Activated T-helper 2 cell treated with anti-CD3 and anti-CD28 coated beads, Interferon-gamma antibody, Interleukin-2, Interleukin-4, amounts not matched to agents 10 μg/mL and 5 μg/mL and 100 μg/mL, durations not matched to agents 14 hours and 24 hours and 36 hours (primary cell): ENCODE results near the gene SPACA9. TPM values are rescaled to one million over a fixed set of nuclear protein-coding genes. Genes with fewer than 3 reads are reported as not detected.

Experiments used
- DNase-seq: peaks from one replicate; pipeline ENCODE4 v3.0.0; 2021; ENCODE audit warnings: low spot score
- H3K27ac Mint-ChIP-seq: one replicate; pipeline ENCODE4 v1.8.0; 2021; ENCODE audit warnings: mixed read lengths
- H3K27me3 Mint-ChIP-seq: one replicate; pipeline ENCODE4 v1.8.0; 2021; ENCODE audit warnings: low read depth, mixed read lengths
- H3K36me3 Mint-ChIP-seq: one replicate; pipeline ENCODE4 v1.8.0; 2021; ENCODE audit warnings: low read depth, mixed read lengths
- H3K4me1 Mint-ChIP-seq: one replicate; pipeline ENCODE4 v1.8.0; 2021; ENCODE audit warnings: low read depth, mixed read lengths
- H3K4me3 Mint-ChIP-seq: one replicate; pipeline ENCODE4 v1.8.0; 2021; ENCODE audit warnings: low read depth, mild to moderate bottlenecking, moderate library complexity, mixed read lengths
- H3K9me3 Mint-ChIP-seq: one replicate; pipeline ENCODE4 v1.8.0; 2021; ENCODE audit warnings: mixed read lengths
- intact Hi-C: fragments of 100-400 bp; cut with micrococcal nuclease; formaldehyde crosslinking; loops from one replicate; pipeline ENCODE4 v1.15.1; 2023
- total RNA-seq: library from RNA; stranded (reverse); gene quantifications from 2 replicates; pipeline ENCODE4 v1.2.3, GENCODE V29; 2022

The SPACA9 gene
- total RNA-seq, 1 donor from 2014 or later = 1.3 TPM

DNA sequence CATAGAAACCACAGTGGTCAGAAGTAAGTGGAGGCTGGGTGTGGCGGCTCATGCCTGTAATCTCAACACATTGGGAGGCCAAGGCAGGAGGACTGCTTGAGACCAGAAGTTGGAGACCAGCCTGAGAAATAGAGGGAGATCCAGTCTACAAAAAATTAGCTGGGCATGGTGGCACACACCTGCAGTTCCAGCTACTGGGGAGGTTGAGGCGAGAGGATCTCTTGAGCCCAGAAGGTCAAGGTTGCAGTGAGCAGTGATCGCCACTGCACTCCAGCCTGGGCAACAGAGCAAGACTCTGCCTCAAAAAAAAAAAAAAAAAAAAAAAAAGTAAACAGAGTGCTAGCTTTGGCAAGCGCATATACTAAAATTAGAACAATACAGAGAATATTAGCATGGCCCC is 25.2 kb upstream of the SPACA9 start:
- Mint-ChIP-seq H3K4me1 (peaks cover 13% of the 10 kb centered on the region), H3K4me3 (no peak overlapping the region), H3K36me3 (no peaks in the 10 kb centered on the region), H3K27ac (no peak overlapping the region), H3K27me3 (no peaks in the 10 kb centered on the region), H3K9me3 (no peaks in the 10 kb centered on the region)
- intact Hi-C loops = no loop called here
- no peak for DNase-seq

DNA sequence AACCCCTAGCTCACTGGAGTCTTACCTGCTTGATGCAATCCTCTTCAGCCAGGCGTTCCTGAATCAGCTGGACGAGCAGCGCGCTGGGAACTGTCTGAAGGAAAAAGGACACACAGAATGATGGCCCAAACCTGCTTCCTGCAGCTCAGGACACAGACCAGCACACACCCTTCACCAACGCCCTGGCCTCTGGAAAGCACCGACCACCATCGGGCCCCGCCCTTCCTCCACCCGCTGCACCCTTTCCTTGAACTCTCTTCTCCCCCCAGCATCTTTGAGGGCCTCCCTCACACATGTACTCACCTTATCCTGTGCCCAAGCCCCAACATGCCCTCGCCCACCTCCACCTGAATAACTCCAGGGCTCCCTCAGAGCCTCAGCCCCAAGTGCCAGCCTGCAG is 23.9 kb upstream of the SPACA9 start:
- H3K27ac Mint-ChIP-seq = no peak overlapping the region
- H3K27me3 Mint-ChIP-seq = no peaks in the 10 kb centered on the region
- no peaks in the 10 kb centered on the region for H3K36me3 Mint-ChIP-seq
- intact Hi-C loops = no loop called here
- H3K4me1 Mint-ChIP-seq = peaks cover 8% of the 10 kb centered on the region
- DNase-seq = no peak
- no peaks in the 10 kb centered on the region for H3K9me3 Mint-ChIP-seq
- H3K4me3 Mint-ChIP-seq = no peak overlapping the region

DNA sequence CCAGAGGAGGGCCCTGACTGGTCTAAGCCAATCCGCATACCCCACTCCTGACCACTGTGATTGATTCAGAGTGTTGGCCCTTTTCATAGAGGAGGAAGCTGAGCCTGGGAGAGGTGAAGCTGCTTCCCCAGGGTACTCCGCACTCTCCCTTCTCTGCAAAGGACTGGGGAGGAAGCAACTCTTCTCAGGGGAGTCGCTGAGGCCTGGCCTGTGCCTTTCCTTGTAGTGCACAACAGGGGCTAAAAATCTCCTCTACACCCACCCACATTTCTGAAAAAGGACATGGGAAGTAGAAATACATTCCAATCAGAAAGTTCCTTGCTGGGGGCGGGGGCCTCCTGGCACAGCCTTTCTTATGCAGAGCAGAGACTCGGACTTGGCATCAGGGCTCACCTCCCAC is 22.8 kb upstream of the SPACA9 start:
- no peak for DNase-seq
- Mint-ChIP-seq H3K9me3 (no peaks in the 10 kb centered on the region), H3K27me3 (peaks cover 1% of the 10 kb centered on the region), H3K4me1 (peaks cover 4% of the 10 kb centered on the region), H3K4me3 (no peak overlapping the region), H3K36me3 (no peaks in the 10 kb centered on the region), H3K27ac (no peak overlapping the region)
- intact Hi-C loops = no loop called here

DNA sequence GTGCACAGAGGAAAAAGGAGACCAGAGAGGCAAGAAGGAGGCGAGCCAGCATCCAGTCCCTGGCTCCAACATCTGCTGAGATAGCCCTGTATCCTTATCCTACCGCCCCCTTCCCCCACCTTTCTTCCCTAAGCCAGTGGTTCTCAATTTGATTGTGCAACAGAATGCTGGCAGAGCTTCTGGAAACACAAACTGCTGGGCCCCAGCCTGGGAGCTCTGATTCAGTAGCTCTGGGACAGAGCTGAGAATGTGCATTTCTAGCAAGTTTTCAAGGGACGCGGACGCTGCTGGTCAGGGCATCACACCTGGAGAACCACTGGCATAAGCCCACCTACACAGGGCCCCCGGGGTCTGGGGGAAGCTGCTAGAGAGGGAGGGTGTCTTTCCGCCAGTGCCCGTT is 21.7 kb upstream of the SPACA9 start:
- Mint-ChIP-seq H3K36me3 (no peaks in the 10 kb centered on the region), H3K27ac (no peak overlapping the region), H3K9me3 (no peaks in the 10 kb centered on the region), H3K4me1 (no peaks in the 10 kb centered on the region), H3K4me3 (no peak overlapping the region), H3K27me3 (peaks cover 1% of the 10 kb centered on the region)
- intact Hi-C loops = no loop called here
- DNase-seq = no peak

DNA sequence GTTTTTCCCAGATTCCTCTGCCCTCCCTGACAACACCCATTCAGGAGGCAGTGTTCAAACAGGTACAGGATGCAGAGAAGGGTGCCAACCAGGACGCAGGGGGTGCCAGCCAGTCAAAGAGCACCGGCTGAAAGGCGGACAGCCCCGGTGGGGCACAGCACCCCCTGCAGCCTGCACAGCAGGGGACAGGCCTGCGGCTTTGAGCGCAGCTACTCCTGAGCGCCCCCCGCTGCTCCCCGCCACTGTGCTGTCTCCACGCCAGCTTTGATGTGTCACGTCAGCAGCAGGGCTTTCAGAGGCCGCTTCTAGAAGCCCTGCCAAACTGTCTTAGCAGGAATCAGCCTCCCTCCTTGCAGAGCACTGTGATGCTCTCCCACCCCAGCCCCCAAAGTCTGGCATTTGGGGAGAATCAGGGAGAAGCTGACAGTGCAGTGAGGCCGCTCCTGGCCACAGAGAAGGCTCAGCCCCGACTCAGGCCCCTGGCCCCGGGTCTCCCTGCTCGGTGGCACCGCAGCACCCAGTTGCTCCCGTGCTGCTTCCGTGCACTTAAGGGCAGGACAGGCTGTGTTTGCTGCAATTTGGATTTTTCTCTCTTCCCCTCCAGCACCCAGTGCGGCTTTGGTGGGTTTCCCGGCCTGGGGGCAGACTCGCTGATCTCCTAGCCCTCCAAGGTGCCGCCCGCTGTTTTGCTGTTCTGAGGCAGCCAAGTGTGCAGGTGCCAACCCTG is 20.9 kb upstream of the SPACA9 start:
- no peak overlapping the region for H3K4me3 Mint-ChIP-seq
- no peak overlapping the region for H3K27ac Mint-ChIP-seq
- H3K27me3 Mint-ChIP-seq = peaks cover 1% of the 10 kb centered on the region
- DNase-seq = no peak
- no peaks in the 10 kb centered on the region for H3K36me3 Mint-ChIP-seq
- peaks cover 2% of the 10 kb centered on the region for H3K4me1 Mint-ChIP-seq
- intact Hi-C loops = no loop called here
- no peaks in the 10 kb centered on the region for H3K9me3 Mint-ChIP-seq

DNA sequence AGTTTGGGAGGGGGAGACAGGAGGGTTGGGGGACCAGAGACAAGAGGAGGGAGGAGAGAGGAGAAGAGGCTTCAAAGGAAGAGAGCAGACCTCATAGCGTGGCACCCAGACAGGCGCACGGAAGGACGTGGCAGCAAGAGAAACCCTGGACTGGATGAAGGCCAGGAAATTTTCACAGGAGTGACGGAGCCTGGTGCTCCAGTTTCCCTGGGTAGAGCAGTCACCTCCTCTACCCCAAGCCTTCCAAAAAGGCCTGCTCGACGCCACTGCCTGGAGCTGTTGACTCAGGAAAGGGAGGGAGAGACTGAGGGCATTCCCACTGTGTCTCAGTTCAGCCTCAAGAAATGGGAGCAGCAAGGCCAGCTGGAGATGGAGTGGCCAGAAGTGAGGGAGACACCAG is 19.9 kb upstream of the SPACA9 start:
- peaks cover 1% of the 10 kb centered on the region for H3K27me3 Mint-ChIP-seq
- no peak overlapping the region for H3K4me3 Mint-ChIP-seq
- DNase-seq = no peak
- peaks cover 2% of the 10 kb centered on the region for H3K4me1 Mint-ChIP-seq
- H3K27ac Mint-ChIP-seq = no peak overlapping the region
- intact Hi-C loops = no loop called here
- H3K36me3 Mint-ChIP-seq = no peaks in the 10 kb centered on the region
- no peaks in the 10 kb centered on the region for H3K9me3 Mint-ChIP-seq

DNA sequence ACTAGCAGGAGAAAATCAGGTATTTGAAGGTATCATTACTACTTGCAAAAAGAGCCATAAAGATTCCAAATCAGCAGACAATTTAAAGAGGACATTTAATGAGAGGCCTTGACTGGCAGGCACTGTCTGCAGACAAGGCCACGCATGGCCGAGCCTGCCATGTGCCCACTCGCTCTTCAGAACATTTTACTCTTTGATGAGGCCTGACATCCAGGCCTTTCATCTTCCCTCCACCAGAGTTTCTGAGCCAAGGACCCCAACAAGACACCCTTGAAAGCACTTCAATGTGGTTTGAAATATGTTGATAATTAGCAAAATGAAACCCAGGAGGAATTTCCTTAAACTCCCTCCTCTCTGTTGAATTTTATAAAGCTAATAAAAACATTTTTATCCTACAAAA is 17.0 kb upstream of the SPACA9 start:
- H3K9me3 Mint-ChIP-seq = no peaks in the 10 kb centered on the region
- peaks cover 7% of the 10 kb centered on the region for H3K4me1 Mint-ChIP-seq
- H3K27ac Mint-ChIP-seq = no peak overlapping the region
- no peak overlapping the region for H3K4me3 Mint-ChIP-seq
- intact Hi-C loops = no loop called here
- DNase-seq = no peak
- H3K27me3 Mint-ChIP-seq = peaks cover 1% of the 10 kb centered on the region
- H3K36me3 Mint-ChIP-seq = no peaks in the 10 kb centered on the region

DNA sequence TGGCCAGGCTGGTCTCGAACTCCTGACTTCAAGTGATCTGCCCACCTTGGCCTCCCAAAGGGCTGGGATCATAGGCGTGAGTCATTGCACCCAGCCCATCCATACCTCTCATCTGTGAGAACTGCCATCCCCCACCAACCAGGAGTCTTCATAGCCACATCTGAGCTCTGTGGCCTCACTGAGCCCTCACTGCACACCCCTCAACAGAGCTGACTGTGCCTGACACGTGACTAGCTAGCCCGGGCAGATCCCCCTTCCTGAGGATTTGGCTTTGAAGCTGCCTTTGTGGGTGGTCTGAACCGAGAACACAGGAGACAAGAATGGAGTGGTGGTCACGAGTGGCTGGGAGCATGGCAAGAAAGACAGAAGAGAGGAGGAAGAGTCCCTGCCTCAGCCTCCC is 16.2 kb upstream of the SPACA9 start:
- Mint-ChIP-seq H3K27ac (no peak overlapping the region), H3K36me3 (no peaks in the 10 kb centered on the region), H3K4me3 (no peak overlapping the region), H3K4me1 (peaks cover 7% of the 10 kb centered on the region), H3K9me3 (no peaks in the 10 kb centered on the region), H3K27me3 (peaks cover 1% of the 10 kb centered on the region)
- intact Hi-C loops = no loop called here
- DNase-seq = no peak

DNA sequence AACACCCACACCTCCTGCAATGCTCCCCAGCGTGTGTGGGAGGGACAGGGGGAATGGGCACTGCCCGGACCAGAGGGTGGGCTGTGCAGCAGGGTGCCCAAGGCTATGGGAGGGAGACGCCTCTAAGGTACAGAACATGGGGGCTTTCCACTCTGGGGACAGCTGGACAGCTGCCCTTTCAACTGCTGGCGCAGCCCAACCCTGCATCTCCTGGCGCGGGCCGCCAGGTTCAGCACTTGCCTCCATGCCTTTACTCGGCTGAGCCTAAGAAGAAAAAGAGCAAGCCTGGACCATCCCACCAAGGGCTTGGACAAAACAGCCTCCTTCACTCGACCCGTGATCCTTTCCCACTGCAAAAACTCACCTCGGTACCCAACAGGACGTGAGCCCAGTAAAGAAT is 15.6 kb upstream of the SPACA9 start:
- Mint-ChIP-seq H3K4me3 (no peak overlapping the region), H3K27me3 (peaks cover 1% of the 10 kb centered on the region), H3K36me3 (no peaks in the 10 kb centered on the region), H3K27ac (no peak overlapping the region), H3K4me1 (peaks cover 7% of the 10 kb centered on the region), H3K9me3 (no peaks in the 10 kb centered on the region)
- intact Hi-C loops = no loop called here
- DNase-seq = no peak

DNA sequence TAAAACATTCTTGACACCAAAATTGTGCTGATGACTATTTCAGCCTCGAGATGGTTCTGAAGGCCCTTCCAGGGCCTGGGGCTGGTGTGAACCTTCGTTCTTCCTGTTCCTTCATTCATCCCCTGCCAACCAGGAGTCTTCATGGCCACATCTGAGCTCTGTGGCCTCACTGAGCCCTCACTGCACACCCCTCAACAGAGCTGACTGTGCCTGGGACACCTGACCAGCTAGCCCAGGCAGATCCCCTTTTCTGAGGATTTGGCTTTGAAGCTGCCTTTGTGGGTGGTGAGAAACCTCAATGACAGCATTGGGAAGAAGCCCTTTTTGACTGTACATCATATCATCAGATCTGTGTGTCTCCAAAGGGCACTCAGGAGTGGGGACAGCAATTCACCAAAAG is 14.4 kb upstream of the SPACA9 start:
- peak overlapping the region; percentile 12 for H3K27ac Mint-ChIP-seq
- intact Hi-C loops = no loop called here
- no peak overlapping the region for H3K4me3 Mint-ChIP-seq
- H3K27me3 Mint-ChIP-seq = peaks cover 1% of the 10 kb centered on the region
- no peak for DNase-seq
- no peaks in the 10 kb centered on the region for H3K36me3 Mint-ChIP-seq
- peaks cover 7% of the 10 kb centered on the region for H3K4me1 Mint-ChIP-seq
- no peaks in the 10 kb centered on the region for H3K9me3 Mint-ChIP-seq

DNA sequence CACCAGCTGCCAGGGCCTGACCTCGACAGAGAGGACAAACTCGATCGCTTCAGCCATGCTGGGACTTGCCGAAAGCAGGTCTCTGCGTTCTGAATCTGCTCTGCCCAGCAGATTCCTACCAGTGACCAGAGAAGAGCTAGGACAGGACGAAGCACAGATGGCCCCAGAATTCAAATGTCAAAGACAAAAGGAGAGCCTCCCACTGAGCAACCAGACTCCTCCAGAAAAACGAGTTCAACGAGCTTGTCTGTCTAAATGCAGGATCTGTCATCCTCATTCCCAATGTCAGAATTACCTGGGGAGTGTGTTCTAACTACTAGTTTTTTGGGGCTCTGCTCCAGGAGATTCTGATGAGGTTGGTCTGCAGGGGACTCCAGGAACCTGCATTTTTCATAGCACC is 14.0 kb upstream of the SPACA9 start:
- Mint-ChIP-seq H3K4me1 (peaks cover 7% of the 10 kb centered on the region), H3K27me3 (peaks cover 1% of the 10 kb centered on the region)
- no peak for DNase-seq

DNA sequence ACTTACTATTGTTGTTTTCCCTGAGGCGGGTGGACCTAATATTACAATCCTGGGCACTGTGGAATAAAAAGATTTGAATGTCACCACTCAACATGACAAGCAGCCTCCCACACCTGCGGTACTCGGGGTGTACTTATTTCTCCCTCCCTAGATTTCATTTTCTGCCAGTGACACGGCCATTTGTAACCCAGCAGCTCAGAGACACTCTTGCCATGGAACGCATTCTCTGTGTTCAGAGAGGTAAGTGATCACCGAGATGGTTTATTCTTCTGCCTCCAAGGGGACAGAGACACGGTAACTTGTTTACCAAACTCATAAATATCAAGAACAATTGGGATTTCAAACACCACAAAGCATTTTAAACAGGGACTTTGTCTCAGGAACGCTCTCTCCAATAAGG is 11.8 kb upstream of the SPACA9 start:
- no peaks in the 10 kb centered on the region for H3K27me3 Mint-ChIP-seq
- H3K4me1 Mint-ChIP-seq = peaks cover 7% of the 10 kb centered on the region
- H3K36me3 Mint-ChIP-seq = no peaks in the 10 kb centered on the region
- no peak overlapping the region for H3K27ac Mint-ChIP-seq
- intact Hi-C loops = no loop called here
- no peak overlapping the region for H3K4me3 Mint-ChIP-seq
- no peak for DNase-seq
- no peaks in the 10 kb centered on the region for H3K9me3 Mint-ChIP-seq

More for the DNA sequence above, 14.0 kb upstream of the SPACA9 start:
- H3K36me3 Mint-ChIP-seq = no peaks in the 10 kb centered on the region
- intact Hi-C loops = no loop called here
- peak overlapping the region; percentile 12 for H3K27ac Mint-ChIP-seq
- H3K4me3 Mint-ChIP-seq = no peak overlapping the region
- no peaks in the 10 kb centered on the region for H3K9me3 Mint-ChIP-seq

DNA sequence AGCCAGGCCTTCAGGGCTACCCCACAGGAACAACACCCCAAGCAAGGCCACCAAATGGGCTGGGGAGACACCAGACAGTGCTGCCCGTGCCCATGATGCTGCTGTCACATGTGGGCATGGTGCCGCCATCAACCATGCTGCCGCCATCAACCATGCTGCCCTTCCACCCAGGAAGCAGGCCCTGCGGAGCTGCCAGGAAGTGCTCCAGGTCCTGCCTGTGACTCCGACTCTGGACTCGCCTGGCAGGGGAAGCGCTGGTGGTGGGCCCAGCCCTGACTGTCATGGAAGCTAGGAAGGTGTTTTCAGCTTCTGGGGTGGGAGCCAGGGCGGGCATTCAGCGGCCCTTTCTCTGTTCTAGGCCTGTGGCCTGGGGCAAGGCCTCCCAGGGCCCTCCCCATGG is 9.4 kb upstream of the SPACA9 start:
- H3K36me3 Mint-ChIP-seq = no peaks in the 10 kb centered on the region

DNA sequence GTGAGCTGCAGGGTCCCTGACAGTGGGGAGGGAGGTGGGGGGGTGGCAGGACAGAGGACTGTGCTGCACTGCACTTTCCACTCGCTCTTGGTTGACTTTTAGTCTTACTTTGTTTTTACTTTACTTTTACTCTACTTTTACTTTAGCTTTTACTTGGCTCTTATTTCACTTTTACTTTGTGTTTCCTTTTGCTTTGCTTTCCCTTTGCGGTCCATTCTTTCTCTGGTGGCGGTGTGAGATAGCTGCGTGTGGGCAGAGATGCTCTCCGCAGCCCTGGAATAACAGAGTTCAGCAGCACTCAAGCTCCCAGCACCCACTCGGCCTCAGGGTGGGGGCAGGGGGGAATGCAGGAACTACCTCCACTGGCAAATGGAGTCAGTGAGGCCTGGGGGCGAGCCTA is 5.3 kb upstream of the SPACA9 start:
- H3K27ac Mint-ChIP-seq = peak overlapping the region; percentile 68
- H3K36me3 Mint-ChIP-seq = no peaks in the 10 kb centered on the region
- peaks cover 4% of the 10 kb centered on the region for H3K27me3 Mint-ChIP-seq
- peaks cover 3% of the 10 kb centered on the region for H3K4me1 Mint-ChIP-seq
- intact Hi-C loops = no loop called here
- no peaks in the 10 kb centered on the region for H3K9me3 Mint-ChIP-seq
- H3K4me3 Mint-ChIP-seq = no peak overlapping the region
- no peak for DNase-seq

More for the DNA sequence above, 9.4 kb upstream of the SPACA9 start:
- no peak overlapping the region for H3K4me3 Mint-ChIP-seq
- peaks cover 7% of the 10 kb centered on the region for H3K4me1 Mint-ChIP-seq
- H3K9me3 Mint-ChIP-seq = no peaks in the 10 kb centered on the region
- intact Hi-C loops = no loop called here
- no peak for DNase-seq
- H3K27me3 Mint-ChIP-seq = no peaks in the 10 kb centered on the region
- H3K27ac Mint-ChIP-seq = no peak overlapping the region
